Smooth muscle cell of the brain vasculature (primary cell): ENCODE data around the gene AP3D1.
A peak's percentile ranks its signal among the peaks of the same experiment; 100 is the strongest.

Experiments used
- DNase-seq: peaks from one replicate; pipeline ENCODE4 v3.0.0-alpha.2; 2012; ENCODE audit warnings: low read depth, low spot score

Gene AP3D1

DNA sequence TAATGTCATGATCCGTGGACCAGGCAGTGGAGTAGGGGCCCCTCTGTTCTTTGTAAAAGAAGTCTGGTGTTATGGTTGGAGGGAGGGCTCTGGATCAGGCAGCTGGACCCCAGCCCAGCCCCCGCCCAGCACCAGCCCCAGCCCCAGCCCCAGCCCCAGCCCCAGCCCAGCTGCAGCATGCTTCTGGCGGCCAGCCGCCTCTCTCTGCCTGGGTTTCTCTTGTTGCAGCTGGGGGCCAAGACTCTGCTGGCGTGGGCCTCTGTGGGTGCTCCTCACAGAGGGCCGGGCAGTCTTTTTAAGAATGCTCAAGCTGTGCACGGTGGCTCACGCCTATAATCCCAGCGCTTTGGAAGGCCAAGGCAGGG is 30.2 kb upstream of the AP3D1 start:
- no peak for DNase-seq

DNA sequence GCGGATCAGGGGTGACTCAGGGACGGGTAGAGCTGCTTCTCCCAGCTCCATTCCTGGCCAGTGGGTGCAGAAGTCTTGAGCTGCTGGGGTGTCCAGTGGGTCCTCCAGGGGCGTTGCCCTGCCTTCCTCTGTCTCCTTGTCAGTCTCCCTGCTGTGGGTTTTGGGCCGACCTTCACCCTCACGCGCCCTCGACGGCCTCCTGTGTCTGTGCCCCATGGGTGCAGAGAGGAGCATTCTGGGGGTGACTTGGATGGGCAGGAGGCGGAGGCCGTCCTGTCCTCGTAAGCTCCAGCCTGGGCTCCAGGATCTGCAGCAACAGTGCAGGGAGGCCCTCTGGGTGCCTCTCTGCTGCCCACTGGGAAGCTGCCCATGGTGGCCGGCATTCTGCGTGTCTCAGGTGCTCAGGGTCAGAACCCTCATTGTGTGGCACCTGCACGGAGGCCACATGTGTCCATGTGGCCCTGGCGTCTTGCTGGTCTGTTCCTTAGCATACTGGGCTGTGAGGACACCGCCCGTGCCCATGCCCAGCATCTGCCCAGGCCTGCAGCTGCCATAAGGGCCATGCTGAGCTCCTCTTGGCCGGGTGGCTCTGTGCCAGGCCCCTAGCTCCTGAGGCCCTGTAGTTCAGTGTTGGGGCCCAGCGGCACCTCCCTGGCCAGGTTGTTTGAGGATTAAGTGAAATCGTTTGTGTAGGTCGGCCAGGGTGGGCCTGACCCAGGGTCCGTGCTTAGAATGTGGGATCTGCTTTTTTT is 29.7 kb upstream of the AP3D1 start:
- DNase-seq, result no peak

DNA sequence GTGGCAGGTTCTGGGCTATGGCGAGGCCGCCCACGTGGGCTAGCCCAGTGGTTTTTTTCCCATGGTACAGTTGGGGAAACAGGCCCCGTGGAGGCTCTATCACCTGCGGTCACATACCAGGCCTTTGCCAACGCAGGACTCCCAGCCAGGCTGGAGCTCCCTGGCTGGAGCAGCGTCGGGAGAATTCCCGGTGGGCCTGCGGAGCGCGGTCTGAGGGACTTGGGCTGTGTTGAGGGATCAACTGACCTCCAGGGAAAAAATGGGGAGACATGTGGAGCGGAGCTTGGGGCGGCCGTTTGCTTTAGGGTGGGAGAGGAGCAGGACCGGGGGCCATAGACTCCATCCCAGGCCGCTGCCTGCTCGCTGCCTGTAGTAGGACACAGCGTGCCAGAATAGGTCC is 28.7 kb upstream of the AP3D1 start:
- no peak for DNase-seq

DNA sequence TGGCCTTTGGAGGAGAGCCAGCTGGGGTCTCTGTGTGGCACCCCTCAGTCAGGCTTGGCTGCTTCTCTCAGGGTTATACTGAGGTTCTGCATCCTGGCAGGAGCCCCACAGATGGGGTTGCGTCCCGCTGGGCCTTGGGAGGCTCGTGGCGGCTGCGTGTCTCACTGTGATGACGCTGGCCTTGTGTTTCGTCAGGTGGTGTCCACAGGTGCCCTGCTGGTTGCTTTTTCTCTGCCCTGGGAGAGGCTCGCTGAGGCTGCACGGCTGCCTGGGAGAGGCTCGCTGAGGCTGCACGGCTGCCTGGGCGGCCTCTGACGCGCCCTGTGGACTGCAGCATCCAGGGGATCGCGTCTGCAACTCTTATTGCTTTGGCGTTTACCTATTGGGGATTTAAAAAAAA is 27.7 kb upstream of the AP3D1 start:
- no peak for DNase-seq

DNA sequence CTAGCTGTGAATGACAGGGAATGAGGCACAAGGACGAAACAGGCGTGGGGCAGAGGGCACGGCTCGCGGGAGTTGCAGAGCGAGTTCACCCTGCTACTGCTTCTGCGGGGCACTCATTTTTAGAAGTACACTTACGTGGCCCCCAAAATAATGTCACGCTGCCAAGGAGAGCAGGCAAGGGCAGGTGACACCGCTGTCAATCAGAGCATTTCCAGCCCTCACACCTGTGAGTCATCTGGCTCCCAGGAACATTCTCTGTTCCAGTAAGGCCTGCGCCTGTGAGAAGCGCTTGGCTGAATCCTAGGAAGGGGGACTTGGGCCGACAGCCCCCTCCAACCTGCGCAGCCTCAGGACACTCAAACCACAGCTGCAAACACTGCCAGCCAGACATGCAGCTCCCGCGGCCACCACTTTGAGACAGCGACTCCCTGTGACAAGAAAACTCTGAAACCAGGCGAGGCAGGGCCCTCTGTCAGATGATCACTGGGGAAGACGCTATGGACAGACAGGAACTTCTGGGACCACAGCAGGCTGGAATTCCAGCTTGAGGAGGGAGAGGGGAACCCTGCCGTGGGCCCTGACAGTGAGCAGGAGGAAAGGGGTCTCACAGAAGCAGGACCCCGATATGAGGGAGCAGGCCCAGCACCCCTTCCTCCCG is 25.1 kb upstream of the AP3D1 start:
- DNase-seq, result no peak

DNA sequence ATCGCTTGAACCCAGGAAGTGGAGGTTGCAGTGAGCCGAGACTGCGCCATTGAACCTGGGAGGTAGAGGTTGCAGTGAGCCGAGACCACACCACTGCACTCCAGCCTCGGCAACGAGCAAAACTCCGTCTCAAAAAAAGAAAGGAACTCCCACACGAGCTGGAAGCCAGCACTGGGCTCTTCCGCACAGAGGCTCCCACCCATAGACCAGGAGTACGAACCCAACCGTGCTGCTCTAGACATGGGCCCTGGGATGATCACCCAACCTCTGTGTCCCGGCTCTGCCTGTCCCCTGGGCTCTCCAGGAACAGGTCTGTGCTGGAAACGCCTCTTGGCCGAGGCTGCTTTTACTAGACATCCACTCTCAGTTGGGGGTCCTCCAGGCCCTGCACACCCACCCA is 24.4 kb upstream of the AP3D1 start:
- DNase-seq, result no peak

DNA sequence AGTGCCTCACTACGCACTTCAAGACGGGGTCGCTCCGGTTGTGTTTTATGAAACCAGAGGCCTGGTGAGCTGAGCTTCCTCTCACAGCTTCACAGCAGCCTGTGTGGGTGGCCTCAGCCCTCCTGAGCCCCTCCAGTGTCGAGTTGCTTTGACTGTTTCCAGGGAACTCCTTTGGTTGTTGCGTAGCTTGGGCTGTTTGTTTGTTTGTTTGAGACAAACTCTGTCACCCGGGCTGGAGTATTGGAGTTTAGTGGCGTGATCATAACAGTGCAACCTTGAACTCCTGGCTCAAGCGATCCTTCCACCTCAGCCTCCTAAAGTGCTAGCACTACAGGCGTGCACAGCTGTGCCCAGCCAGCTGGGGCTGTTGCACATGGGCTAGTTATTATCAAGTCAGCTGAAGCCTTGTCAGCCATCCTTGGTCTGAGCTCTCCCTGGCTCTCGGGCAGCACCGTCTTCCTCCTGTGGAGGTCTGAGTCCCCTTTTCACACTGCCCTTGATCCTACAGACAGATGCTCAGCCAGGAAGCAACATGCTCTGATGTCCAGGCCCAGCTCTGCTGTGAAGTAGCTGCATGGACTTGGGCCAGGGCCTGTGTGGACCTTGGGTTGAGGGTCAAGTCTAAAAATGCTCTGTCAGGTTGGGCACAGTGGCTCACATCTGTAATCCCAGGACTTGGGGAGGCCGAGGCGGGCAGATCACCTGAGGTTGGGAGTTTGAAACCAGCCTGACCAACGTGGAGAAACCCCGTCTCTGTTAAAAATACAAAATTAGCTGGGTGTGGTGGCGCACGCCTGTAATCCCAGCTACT is 22.6 kb upstream of the AP3D1 start:
- DNase-seq, result no peak

DNA sequence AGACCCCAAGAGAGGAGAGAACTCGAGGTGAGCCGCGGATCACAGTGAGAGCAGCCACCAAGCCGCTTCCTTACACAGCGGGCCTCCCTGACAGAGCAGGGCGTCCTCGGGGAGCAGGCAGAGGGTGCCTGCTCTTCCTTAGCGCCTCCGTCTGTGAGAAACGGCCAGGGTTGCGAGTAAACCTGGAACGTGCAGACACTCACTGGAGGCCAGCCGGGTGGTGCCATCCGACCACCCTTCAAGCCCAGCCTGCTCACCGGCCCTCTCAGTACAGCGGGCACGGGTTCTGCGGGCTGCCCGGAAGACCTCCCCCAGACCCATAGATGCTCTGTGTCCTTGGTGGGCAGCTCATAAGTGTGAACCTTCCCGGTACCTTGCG is 22.0 kb upstream of the AP3D1 start:
- no peak for DNase-seq

DNA sequence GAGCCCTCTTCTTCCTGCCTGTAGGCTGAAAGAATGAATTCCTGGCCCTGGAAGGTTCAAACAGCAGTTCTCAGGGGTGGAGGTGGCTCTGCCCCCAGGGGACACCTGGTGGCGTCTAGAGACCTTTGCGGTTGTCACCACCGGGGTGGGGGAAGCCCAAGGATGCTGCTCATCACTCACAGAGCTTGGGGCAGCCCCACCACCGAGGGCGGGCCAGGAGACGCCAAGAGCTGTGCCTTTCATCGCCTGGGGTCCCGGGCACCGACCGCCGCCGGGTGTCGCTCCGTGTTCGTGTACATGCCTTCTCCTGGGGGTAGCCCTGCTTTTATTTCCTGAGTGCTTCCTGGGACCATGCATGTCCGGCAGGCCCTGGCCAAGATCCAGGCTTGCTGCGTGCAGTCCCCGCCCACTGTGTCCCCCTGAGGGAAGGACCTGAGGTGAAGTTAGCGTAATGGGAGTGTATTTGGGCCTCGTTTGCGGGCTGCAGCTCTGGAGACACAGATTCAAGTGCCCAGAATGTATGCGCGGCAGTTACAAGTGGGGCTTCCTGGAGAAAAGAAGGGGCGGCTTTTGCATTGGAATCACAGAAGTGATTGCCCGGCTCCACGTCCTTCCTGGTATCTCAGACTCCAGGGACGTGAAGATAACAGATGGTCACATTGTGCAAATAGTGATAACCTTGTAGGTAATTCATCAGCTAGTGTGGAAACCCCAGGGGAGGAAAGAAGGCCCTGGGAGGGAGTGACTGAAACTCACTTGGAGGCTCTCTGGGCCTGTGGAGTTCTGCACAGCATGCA is 20.2 kb upstream of the AP3D1 start:
- no peak for DNase-seq

DNA sequence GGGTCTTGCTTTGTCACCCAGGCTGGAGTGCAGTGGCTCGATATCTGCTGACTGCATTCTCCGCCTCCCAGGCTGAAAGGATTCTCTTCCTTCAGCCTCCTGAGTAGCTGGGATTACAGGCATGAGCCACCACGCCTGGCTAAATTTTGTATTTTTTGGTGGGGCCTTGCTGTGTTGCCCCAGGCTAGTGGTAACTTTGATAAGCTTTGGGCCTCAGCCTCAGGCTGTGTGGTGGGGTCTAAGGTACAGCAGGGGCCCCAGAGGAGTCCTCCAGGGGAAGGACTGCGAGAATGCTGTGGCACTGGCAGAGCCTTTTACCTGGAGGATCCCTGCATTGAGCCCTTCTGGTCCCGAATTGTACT is 19.6 kb upstream of the AP3D1 start:
- DNase-seq, result no peak

DNA sequence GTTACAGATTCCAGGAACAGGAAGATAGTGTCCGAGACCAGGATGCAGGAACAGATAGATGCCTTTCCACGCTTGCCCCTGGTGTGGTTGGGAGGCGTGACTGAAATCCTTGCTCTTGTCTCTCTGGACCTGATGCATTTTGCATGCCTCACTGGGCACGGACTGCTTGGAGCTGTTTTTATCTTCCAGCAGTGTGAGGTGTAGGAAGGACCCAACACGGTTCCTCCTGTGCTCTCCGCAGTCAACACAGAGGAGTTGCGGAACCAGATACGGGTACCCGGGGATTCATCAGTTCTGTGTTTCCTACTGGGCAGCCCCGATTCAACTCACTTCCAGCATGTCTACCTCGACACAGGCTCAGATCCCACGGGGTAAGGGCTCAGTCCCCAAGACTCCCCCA is 18.9 kb upstream of the AP3D1 start:
- no peak for DNase-seq

DNA sequence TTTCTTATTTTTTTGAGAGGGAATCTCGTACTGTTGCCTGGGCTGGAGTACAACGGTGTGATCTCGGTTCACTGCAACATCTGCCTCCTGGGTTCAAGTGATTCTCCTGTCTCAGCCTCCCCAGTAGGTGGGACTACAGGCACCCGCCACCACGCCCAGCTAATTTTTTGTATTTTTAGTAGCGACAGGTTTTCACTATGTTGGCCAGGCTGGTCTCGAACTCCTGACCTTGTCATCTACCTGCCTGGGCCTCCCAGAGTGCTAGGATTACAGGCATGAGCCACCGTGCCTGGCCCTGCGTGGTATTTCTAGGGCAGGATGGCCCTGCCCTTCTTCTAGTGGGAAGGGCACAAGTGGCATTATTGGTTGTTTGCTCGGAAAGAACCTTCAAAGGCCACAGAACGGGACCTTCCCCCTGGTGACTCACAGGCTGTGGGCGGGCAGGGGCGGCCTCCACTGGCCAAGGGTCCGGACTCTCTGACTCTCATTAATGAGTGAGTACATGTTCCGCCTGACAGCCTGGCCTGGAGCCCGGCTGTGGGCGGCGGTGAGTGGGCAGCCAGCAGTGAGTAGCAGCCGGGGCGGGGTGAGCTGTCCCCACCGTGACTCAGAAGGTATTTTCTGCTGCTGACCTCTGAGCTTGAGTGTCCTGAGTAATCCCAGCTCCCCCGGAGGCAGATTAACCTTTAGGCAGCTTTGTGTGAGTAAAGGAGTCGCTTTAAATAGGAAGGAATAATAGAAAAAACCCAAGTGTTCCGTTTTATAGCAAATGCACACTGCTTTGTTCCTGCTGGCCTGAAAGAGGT is 17.5 kb upstream of the AP3D1 start:
- DNase-seq, result peak; percentile 89

DNA sequence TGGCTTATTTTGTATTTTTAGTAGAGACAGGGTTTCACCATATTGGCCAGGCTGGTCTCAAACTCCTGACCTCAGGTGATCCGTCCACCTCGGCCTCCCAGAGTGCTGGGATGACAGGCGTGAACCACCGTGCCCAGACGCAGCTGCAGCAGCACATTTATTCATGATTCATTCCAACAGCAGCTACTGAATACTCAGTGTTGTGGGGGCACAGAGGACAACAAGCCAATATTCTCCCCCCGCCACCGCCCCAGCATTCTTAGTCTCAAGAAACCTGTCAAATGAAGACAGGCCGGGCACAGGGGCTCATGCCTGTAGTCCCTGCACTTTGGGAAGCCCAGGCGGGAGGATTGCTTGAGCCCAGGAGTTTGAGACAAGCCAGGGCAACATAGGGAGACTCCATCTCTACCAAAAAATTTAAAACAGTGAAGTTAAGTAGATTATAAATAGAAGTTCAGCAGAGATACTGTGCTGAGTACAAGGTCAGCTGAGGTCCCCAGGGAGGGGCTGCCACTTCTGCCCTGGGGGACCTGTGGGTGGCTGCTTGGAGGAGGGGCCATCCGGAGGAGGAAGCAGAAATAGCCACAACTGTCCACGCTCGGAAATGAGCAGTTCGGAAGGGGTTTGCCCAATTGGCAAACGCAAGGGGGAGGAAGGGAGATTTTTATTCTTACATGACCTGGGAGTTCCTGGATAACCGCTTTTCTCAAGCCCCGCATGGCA is 16.7 kb upstream of the AP3D1 start:
- no peak for DNase-seq

DNA sequence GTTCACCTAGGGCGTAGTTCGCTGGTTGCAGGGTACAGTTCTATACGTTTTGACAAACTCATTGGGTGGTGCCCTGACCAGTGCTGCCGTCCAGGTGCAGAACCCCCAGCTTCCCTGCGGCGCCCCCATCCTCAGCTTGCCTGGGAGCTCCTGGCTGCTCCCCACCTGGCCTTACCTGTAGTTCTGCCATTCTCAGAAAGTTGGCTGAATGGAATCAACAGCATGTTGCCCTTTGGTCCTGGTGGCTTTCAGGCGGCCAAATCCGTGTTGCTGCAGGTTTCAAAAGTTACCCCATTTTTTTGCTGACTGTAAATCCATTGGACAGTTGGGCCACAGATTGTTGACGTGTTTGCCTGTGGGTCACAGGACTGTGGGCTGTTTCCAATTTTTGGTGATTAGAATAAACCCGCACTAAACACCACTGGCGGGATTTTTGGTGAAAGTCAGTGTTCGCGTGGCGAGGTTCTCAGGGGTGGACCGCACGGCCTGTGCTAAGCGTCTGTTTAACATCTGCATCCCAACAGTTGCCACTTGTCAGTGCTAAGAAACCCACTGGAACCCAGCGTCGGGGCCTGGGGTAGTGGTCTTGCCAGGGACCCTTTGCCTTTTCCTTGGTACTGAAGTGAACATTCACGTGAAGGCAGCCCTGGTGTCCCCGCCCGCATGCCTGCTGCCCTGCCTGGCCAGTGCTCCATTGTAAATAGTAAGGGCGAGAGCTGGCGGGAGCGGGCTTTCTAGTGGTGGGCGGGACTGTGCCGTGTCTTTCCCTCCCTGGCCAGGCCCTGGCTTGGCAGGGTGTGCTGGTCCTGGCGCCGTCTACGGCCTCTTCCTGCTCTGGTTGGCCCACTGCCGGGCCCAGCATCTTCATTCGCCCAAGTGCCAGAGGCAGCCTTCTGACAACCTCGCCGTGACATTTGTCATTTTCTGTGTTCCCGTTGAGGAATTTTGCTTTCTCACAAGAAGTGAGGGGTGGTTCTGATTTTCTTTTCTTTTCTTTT is 15.7 kb upstream of the AP3D1 start:
- DNase-seq, result no peak

DNA sequence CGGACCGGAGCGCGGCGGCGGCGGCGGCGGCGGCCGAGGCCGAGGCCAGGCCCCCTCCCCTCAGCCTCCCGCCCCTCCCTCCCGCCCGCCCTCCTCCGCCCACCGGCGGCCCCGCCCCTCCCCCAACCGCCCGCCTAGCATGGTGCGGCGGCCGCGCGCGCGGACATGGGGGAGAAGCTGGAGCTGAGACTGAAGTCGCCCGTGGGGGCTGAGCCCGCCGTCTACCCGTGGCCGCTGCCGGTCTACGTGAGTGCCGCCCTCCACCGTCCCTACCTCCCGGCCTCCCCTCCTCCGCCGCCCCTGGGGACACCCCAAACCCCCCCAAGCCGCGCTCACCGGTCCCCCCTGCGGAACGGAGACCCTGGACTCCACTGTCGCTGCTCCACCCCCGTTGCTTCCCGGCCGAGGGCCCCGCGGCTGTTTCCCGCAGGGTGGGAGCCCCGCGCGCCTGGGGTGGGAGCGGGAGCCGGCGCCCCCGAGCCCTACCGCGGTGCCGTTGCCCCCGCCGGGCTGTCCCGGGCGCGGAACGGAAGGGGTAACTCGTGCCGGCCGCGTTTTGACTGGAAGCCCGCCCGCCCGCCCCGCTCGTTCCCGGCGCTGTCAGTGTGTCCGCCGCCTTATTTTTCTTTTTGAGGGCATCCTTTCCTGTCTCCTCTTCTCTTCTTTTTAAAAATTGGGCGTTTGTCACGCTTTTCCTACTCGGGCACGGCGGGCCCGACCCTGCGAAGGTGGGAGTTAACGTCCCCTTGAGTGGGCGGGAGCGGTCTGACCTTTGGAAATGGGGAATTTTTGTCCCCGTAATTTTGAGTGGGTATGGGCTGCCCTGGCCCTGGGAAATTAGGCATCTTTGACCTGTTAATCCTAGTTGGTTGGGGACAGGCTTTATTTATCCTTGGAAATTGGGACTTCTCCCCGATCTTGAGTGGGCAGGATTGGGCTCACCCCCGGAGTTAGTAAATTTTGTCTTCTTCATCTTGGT is 12.9 kb upstream of the AP3D1 start:
- DNase-seq, result no peak

DNA sequence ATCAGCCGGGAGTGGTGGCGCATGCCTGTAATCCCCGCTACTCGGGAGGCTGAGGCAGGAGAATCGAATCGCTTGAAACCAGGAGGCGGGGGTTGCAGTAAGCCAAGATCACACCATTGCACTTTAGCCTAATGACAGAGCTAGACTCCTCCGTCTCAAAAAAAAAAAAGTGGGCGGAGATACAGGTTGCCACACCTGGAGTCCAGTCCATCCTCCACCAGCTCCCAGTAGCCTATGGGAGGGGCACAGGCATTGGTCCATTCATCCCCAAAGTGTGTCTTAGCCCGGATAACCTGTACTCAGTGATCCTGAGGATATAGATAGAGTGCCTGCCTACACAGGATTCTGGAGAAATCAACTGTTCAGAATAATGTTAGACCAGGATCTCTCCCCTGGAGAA is 9.0 kb upstream of the AP3D1 start:
- DNase-seq, result no peak

DNA sequence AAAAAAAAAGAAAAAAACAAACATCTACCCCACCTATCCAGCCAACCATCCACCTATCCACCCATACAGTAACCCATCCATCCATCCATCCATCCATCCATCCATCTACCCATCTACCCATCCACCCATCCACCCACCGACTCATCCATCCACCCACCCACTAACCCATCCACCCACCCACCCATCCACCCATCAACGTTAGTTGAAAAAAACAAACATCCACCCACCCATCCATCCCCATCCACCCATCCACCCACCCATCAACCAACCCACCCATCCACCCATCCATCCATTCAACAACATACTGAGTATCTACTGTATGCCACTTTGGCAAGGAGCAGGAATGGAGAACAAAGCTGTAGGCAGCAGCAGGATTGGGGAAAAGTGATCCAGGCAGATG is 6.1 kb upstream of the AP3D1 start:
- no peak for DNase-seq

DNA sequence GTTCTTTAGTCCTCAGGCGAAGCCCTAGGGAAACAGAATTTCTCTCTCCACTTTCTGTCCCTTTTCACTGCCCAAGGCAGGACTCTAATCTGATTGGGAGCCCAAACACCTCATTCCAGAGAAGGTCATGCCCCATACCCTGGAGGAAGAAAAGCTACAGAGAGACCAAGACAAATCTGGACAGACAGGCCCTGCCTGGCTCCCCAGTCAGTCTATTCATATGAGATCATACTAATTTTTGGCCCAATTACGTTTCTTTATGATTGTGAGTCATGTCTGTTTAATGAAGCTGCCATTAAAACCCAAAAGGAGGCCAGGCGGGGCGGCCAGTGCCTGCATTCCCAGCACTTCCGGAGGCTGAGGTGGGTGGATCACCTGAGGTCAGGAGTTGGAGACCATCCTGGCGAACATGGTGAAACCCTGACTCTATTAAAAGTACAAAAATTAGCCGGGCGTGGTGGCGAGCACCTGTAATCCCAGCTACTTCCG is 3.3 kb upstream of the AP3D1 start:
- DNase-seq, result no peak
